ENCODE results near the gene IP6K3.

The IP6K3 gene

DNA sequence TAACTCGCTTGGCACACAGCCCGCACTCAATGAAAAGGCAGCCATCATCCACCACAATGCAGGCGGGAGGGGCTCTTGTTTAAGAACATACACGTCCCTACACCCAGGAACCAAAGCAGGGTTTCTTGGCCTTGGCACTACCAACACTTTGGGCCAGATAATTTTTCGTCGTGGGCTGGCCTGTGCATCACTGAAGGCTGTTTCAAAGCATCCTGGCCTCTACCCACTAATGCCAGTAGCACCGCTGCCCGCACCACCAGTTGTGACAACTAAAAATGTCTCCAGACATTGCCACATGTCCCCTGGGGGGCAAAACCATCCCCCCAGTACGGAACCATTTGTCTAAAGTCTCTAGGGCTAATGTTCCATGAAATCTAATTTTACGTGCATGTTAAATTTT, 48.2 kb downstream of the IP6K3 start:
- Histone ChIP-seq H3K9me3 (no peaks in the 10 kb centered on the region), H3K4me1 (peaks cover 0 to 31% (median 15%) of the 10 kb centered on the region in 4 donors), H3K27me3 (no peaks in the 10 kb centered on the region), H3K4me3 (no peak overlapping the region), H3K27ac (no peak overlapping the region), H3K36me3 (peaks cover 0 to 44% (median 0%) of the 10 kb centered on the region in 3 donors)
- no peak for DNase-seq
- TF ChIP-seq CTCF (IDR thresholded peaks at IDR 0.05), result no peak
- intact Hi-C loops (cut with DNase I; ENCODE audit: low total_unique reads), result loop anchor here (5.0 kb wide), 1 partner anchor 111 kb away; no protein-coding TSS in a partner anchor

GRCh38 chr6:33697845-33698244, 48.9 kb downstream of the IP6K3 start:
- no peaks in the 10 kb centered on the region for H3K9me3 ChIP-seq
- H3K4me3 ChIP-seq, result no peak overlapping the region
- intact Hi-C loops (cut with DNase I; ENCODE audit: low total_unique reads), result loop anchor here (5.0 kb wide), 1 partner anchor 111 kb away; no protein-coding TSS in a partner anchor
- H3K4me1 ChIP-seq, result peaks cover 0 to 38% (median 21%) of the 10 kb centered on the region in 4 donors
- peaks cover 0 to 50% (median 0%) of the 10 kb centered on the region in 3 donors for H3K36me3 ChIP-seq
- no peak for TF ChIP-seq CTCF (IDR thresholded peaks at IDR 0.05)
- no peak for DNase-seq
- H3K27me3 ChIP-seq, result no peaks in the 10 kb centered on the region
- no peak overlapping the region for H3K27ac ChIP-seq

- Histone ChIP-seq H3K9me3 (no peaks in the 10 kb centered on the region), H3K27ac (peak overlapping the region; percentile 43 to 50), H3K27me3 (no peaks in the 10 kb centered on the region), H3K4me3 (no peak overlapping the region), H3K36me3 (peaks cover 0 to 59% (median 0%) of the 10 kb centered on the region in 3 donors), H3K4me1 (peaks cover 0 to 48% (median 21%) of the 10 kb centered on the region in 4 donors)
- no peak for TF ChIP-seq CTCF (IDR thresholded peaks at IDR 0.05)
- intact Hi-C loops (cut with DNase I; ENCODE audit: low total_unique reads), result loop anchor here (5.0 kb wide), 1 partner anchor 110 kb away; no protein-coding TSS in a partner anchor
- DNase-seq, result peak in 1 of 2 donors; percentile 32
Measured at GRCh38 chr6:33696548-33697518, 49.9 kb downstream of the IP6K3 start.

GRCh38 chr6:33696076-33696475, 50.6 kb downstream of the IP6K3 start:
- H3K27me3 ChIP-seq, result no peaks in the 10 kb centered on the region
- intact Hi-C loops (cut with DNase I; ENCODE audit: low total_unique reads), result loop anchor here (5.0 kb wide), 1 partner anchor 109 kb away; no protein-coding TSS in a partner anchor
- H3K4me3 ChIP-seq, result no peak overlapping the region
- TF ChIP-seq CTCF (IDR thresholded peaks at IDR 0.05), result no peak
- H3K27ac ChIP-seq, result peak overlapping the region in 1 of 2 donors; percentile 43
- DNase-seq, result no peak
- peaks cover 0 to 66% (median under 1%) of the 10 kb centered on the region in 3 donors for H3K36me3 ChIP-seq
- peaks cover 0 to 50% (median 21%) of the 10 kb centered on the region in 4 donors for H3K4me1 ChIP-seq
- H3K9me3 ChIP-seq, result no peaks in the 10 kb centered on the region

DNA sequence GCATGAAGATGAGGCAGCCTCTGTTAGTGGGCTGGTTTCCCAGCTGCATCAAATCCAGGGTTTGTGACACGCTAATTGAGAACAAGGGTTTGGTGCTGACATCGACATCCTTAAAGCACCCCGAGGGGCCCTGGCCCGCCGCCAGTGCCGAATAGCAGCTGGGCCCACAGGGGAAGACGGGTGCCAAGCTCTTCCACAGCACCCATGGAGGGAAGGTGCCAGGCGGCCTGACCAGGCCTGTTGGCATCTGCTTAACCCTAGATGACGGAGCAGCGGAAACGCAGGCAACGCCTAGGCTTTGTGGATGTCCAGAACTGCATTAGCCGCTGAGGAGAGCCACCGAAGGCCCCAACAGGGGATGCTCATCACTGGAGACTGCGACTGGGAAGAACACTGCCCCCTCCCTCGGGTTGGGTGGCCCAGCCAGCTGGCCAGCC, 51.2 kb downstream of the IP6K3 start:
- no peaks in the 10 kb centered on the region for H3K9me3 ChIP-seq
- peaks cover 0 to 72% (median 6%) of the 10 kb centered on the region in 3 donors for H3K36me3 ChIP-seq
- TF ChIP-seq CTCF (IDR thresholded peaks at IDR 0.05), result no peak
- peaks cover 0 to 50% (median 21%) of the 10 kb centered on the region in 4 donors for H3K4me1 ChIP-seq
- peak overlapping the region in 1 of 2 donors; percentile 49 for H3K27ac ChIP-seq
- no peaks in the 10 kb centered on the region for H3K27me3 ChIP-seq
- no peak overlapping the region for H3K4me3 ChIP-seq
- intact Hi-C loops (cut with DNase I; ENCODE audit: low total_unique reads), result loop anchor here (5.0 kb wide), 1 partner anchor 108 kb away; no protein-coding TSS in a partner anchor
- no peak for DNase-seq

Measured in tibial artery (tissue), 4 donors.